ENCODE measurements around the gene SLC35E4.
A peak's percentile ranks its signal among the peaks of the same experiment; 100 is the strongest.

- TF ChIP-seq CTCF (IDR thresholded peaks at IDR 0.05; ENCODE audit: low read depth, low read length, missing input control) (no peak), FOXA1 (IDR thresholded peaks at IDR 0.05) (no peak), YY1 (IDR thresholded peaks at IDR 0.05) (peak; percentile 88), NR2F2 (IDR thresholded peaks at IDR 0.05) (no peak), RAD21 (IDR thresholded peaks at IDR 0.05) (no peak), JUND (IDR thresholded peaks at IDR 0.05) (no peak), SP1 (IDR thresholded peaks at IDR 0.05) (no peak), ATF3 (IDR thresholded peaks at IDR 0.05) (no peak), TAF1 (conservative IDR thresholded peaks at IDR 0.05) (no peak), FOXA2 (IDR thresholded peaks at IDR 0.05) (no peak), MAX (IDR thresholded peaks at IDR 0.05) (no peak), REST (IDR thresholded peaks at IDR 0.05) (no peak), EGR1 (IDR thresholded peaks at IDR 0.05; ENCODE audit: low read depth in 2 of 2) (no peak)
Measured at GRCh38 chr22:30694171-30694639, 58.6 kb downstream of the SLC35E4 start.

Measured in liver (tissue), 3 donors.